Measurements from ENCODE around the gene TPM3.

Gene TPM3

GRCh38 chr1:154199563-154199879 lies 7.6 kb upstream of the TPM3 start:
- no peak for DNase-seq

GRCh38 chr1:154198756-154199562 lies 7.1 kb upstream of the TPM3 start:
- peak in 1 of 2 donors; percentile 41 for DNase-seq

GRCh38 chr1:154193821-154194220 lies 1.9 kb upstream of the TPM3 start:
- DNase-seq = no peak

GRCh38 chr1:154192476-154192875 lies 576 bp upstream of the TPM3 start:
- DNase-seq = no peak

GRCh38 chr1:154190550-154190949 lies 1.4 kb downstream of the TPM3 start:
- no peak for DNase-seq

- no peak for DNase-seq
These were observed 4.9 kb downstream of the TPM3 start for GRCh38 chr1:154186852-154187501.

- peak; percentile 69 to 70 for DNase-seq
These were observed 5.7 kb downstream of the TPM3 start for GRCh38 chr1:154186177-154186576.

- peak; percentile 93 for DNase-seq
These were observed 8.6 kb downstream of the TPM3 start for GRCh38 chr1:154183046-154183915.

GRCh38 chr1:154182344-154183045 lies 9.4 kb downstream of the TPM3 start:
- peak; percentile 66 to 67 for DNase-seq

GRCh38 chr1:154181944-154182343 lies 10.0 kb downstream of the TPM3 start:
- no peak for DNase-seq

- no peak for DNase-seq
These were observed 11.8 kb downstream of the TPM3 start for GRCh38 chr1:154179946-154180687.

GRCh38 chr1:154178911-154179811 lies 12.7 kb downstream of the TPM3 start:
- no peak for DNase-seq

GRCh38 chr1:154178013-154178412 lies 13.9 kb downstream of the TPM3 start:
- DNase-seq = no peak

GRCh38 chr1:154176337-154176736 lies 15.6 kb downstream of the TPM3 start:
- DNase-seq = no peak

- DNase-seq = no peak
These were observed 17.2 kb downstream of the TPM3 start for GRCh38 chr1:154174654-154175053.

GRCh38 chr1:154171880-154172279 lies 20.0 kb downstream of the TPM3 start:
- DNase-seq = no peak

- no peak for DNase-seq
These were observed 20.7 kb downstream of the TPM3 start for GRCh38 chr1:154171223-154171583.

- peak; percentile 31 to 53 for DNase-seq
These were observed 21.2 kb downstream of the TPM3 start for GRCh38 chr1:154170547-154171222.

- no peak for DNase-seq
These were observed 24.4 kb downstream of the TPM3 start for GRCh38 chr1:154167461-154167860.

GRCh38 chr1:154166207-154166606 lies 25.7 kb downstream of the TPM3 start:
- no peak for DNase-seq

- DNase-seq = no peak
These were observed 32.3 kb downstream of the TPM3 start for GRCh38 chr1:154159554-154159953.
